Measurements from ENCODE around the gene GNB1L. TPM values are rescaled to one million over a fixed set of nuclear protein-coding genes. Genes with fewer than 3 reads are reported as not detected.

Gene GNB1L
- total RNA-seq, 5 donors from 2014 or later (not counting 1 experiment from before 2014, with no cell fraction given) = 4.8 to 13.7 (median 12.9) TPM

- POLR2A ChIA-PET = no interaction called here
- DNase-seq = peak in 2 of 35 experiments; percentile 4 to 19
- Mint-ChIP-seq H3K27me3 (no peaks in the 10 kb centered on the region), H3K36me3 (peaks cover 7% of the 10 kb centered on the region), H3K27ac (no peak overlapping the region), H3K9me3 (no peaks in the 10 kb centered on the region), H3K4me3 (no peak overlapping the region), H3K4me1 (peaks cover 0 to 6% (median 4%) of the 10 kb centered on the region in 3 donors)
- Histone ChIP-seq H3K27me3 (replicated peaks in 1 of 2; ENCODE audit: control insufficient read depth in 2 of 2, extremely low read depth in 1 of 2, insufficient read depth in 2 of 2, low read length in 1 of 2) (no peaks in the 10 kb centered on the region), H3K36me3 (ENCODE audit: control insufficient read depth in 2 of 2, extremely low read depth in 1 of 2, insufficient read depth in 1 of 2, low read length in 1 of 2) (peaks cover 0 to 3% of the 10 kb centered on the region in 2 donors), H3K4me3 (ENCODE audit: control insufficient read depth in 1 of 2, extremely low read depth in 1 of 2, low read length in 1 of 2) (no peak overlapping the region), H3K4me1 (ENCODE audit: control insufficient read depth in 1 of 2, extremely low read depth in 1 of 2, insufficient read depth in 2 of 2, low read length in 2 of 2) (no peaks in the 10 kb centered on the region), H3K27ac (ENCODE audit: low read length) (no peak overlapping the region), H3K9me3 (no peaks in the 10 kb centered on the region)
- no peak for ATAC-seq (replicated peaks in 1 of 4)
- WGBS (ENCODE audit: insufficient coverage) = 97% methylated on average over 12 of the region's 18 CpGs
- CTCF ChIA-PET = no interaction called here
Measured at GRCh38 chr22:19820880-19821522, 33.7 kb downstream of the GNB1L start.

- Histone ChIP-seq H3K27me3 (replicated peaks in 1 of 2; ENCODE audit: control insufficient read depth in 2 of 2, extremely low read depth in 1 of 2, insufficient read depth in 2 of 2, low read length in 1 of 2) (no peaks in the 10 kb centered on the region), H3K4me1 (ENCODE audit: control insufficient read depth in 1 of 2, extremely low read depth in 1 of 2, insufficient read depth in 2 of 2, low read length in 2 of 2) (no peaks in the 10 kb centered on the region), H3K4me3 (ENCODE audit: control insufficient read depth in 1 of 2, extremely low read depth in 1 of 2, low read length in 1 of 2) (no peak overlapping the region), H3K9me3 (no peaks in the 10 kb centered on the region), H3K27ac (ENCODE audit: low read length) (no peak overlapping the region), H3K36me3 (ENCODE audit: control insufficient read depth in 2 of 2, extremely low read depth in 1 of 2, insufficient read depth in 1 of 2, low read length in 1 of 2) (peaks cover 0 to 3% of the 10 kb centered on the region in 2 donors)
- ATAC-seq (replicated peaks in 1 of 4) (no peak), DNase-seq (peak in 2 of 35 experiments; percentile 7 to 19)
- Mint-ChIP-seq H3K4me1 (peaks cover 0 to 6% (median 4%) of the 10 kb centered on the region in 3 donors), H3K27ac (no peak overlapping the region), H3K9me3 (no peaks in the 10 kb centered on the region), H3K27me3 (no peaks in the 10 kb centered on the region), H3K36me3 (peaks cover 8% of the 10 kb centered on the region), H3K4me3 (no peak overlapping the region)
- ChIA-PET CTCF (no interaction called here), POLR2A (no interaction called here)
- WGBS (ENCODE audit: insufficient coverage) = 96% methylated on average over 18 of the region's 21 CpGs
Measured at GRCh38 chr22:19819911-19820879, 34.5 kb downstream of the GNB1L start.

DNA sequence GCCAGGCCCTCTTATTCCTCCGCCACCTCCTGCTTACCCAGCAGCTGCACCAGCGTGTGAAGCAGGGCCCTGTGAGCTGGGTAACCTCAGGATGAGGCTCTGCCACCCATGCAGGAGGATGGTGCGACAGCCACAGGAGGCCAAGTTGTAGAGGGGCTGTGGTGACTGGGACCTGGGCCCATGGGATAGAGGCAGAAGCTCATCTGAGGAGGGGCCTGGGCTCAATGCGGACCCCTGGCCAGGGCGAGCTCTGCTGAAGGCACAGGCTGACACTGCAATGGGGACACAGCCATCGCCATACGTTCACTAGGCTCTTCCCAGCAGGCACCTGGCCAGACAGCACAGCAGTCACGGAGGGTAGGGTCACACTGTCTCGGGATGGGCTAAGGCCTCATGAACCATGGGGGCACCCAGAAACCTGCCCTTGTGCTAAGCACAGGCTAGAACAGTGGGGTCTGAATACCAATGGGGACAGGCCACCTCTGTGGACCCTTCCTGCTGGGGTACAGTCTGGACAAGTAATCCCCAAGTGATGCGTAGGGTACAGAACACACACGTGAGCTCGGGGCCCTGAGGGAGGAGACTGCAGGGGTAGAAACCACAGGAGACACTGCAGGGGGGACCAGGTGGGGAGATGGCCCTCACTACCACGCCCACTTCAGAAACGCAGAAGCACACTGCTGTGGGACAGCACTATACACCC lies 35.3 kb downstream of the GNB1L start:
- Mint-ChIP-seq H3K27ac (no peak overlapping the region), H3K27me3 (no peaks in the 10 kb centered on the region), H3K4me3 (no peak overlapping the region), H3K4me1 (peaks cover 0 to 6% (median 4%) of the 10 kb centered on the region in 3 donors), H3K36me3 (peaks cover 16% of the 10 kb centered on the region), H3K9me3 (no peaks in the 10 kb centered on the region)
- H3K27me3 ChIP-seq (replicated peaks in 1 of 2; ENCODE audit: control insufficient read depth in 2 of 2, extremely low read depth in 1 of 2, insufficient read depth in 2 of 2, low read length in 1 of 2) = no peaks in the 10 kb centered on the region
- H3K36me3 ChIP-seq (ENCODE audit: control insufficient read depth in 2 of 2, extremely low read depth in 1 of 2, insufficient read depth in 1 of 2, low read length in 1 of 2) = peaks cover 3 to 4% of the 10 kb centered on the region in 2 donors
- ChIA-PET POLR2A (no interaction called here), CTCF (no interaction called here)
- DNase-seq (peak in 2 of 35 experiments; percentile 12 to 17), ATAC-seq (replicated peaks in 1 of 4) (no peak)
- H3K27ac ChIP-seq (ENCODE audit: low read length) = no peak overlapping the region
- 92% methylated on average over 12 of the region's 14 CpGs for WGBS (ENCODE audit: insufficient coverage)
- no peaks in the 10 kb centered on the region for H3K4me1 ChIP-seq (ENCODE audit: control insufficient read depth in 1 of 2, extremely low read depth in 1 of 2, insufficient read depth in 2 of 2, low read length in 2 of 2)
- H3K9me3 ChIP-seq = no peaks in the 10 kb centered on the region
- no peak overlapping the region for H3K4me3 ChIP-seq (ENCODE audit: control insufficient read depth in 1 of 2, extremely low read depth in 1 of 2, low read length in 1 of 2)

- Mint-ChIP-seq H3K36me3 (peaks cover 21% of the 10 kb centered on the region), H3K9me3 (no peaks in the 10 kb centered on the region), H3K4me3 (no peak overlapping the region), H3K4me1 (peaks cover 0 to 6% (median 2%) of the 10 kb centered on the region in 3 donors), H3K27ac (no peak overlapping the region), H3K27me3 (no peaks in the 10 kb centered on the region)
- CTCF ChIA-PET = no interaction called here
- H3K9me3 ChIP-seq = no peaks in the 10 kb centered on the region
- no peak for ATAC-seq (replicated peaks in 1 of 4)
- no peak overlapping the region for H3K4me3 ChIP-seq (ENCODE audit: control insufficient read depth in 1 of 2, extremely low read depth in 1 of 2, low read length in 1 of 2)
- H3K4me1 ChIP-seq (ENCODE audit: control insufficient read depth in 1 of 2, extremely low read depth in 1 of 2, insufficient read depth in 2 of 2, low read length in 2 of 2) = no peaks in the 10 kb centered on the region
- H3K36me3 ChIP-seq (ENCODE audit: control insufficient read depth in 2 of 2, extremely low read depth in 1 of 2, insufficient read depth in 1 of 2, low read length in 1 of 2) = peaks cover 3 to 5% of the 10 kb centered on the region in 2 donors
- POLR2A ChIA-PET = no interaction called here
- H3K27ac ChIP-seq (ENCODE audit: low read length) = no peak overlapping the region
- WGBS (ENCODE audit: insufficient coverage) = 93% methylated on average over 13 of the region's 17 CpGs
- no peaks in the 10 kb centered on the region for H3K27me3 ChIP-seq (replicated peaks in 1 of 2; ENCODE audit: control insufficient read depth in 2 of 2, extremely low read depth in 1 of 2, insufficient read depth in 2 of 2, low read length in 1 of 2)
- DNase-seq = peak in 1 of 35 experiments; percentile 21
Measured at GRCh38 chr22:19818324-19819207, 36.1 kb downstream of the GNB1L start.

DNA sequence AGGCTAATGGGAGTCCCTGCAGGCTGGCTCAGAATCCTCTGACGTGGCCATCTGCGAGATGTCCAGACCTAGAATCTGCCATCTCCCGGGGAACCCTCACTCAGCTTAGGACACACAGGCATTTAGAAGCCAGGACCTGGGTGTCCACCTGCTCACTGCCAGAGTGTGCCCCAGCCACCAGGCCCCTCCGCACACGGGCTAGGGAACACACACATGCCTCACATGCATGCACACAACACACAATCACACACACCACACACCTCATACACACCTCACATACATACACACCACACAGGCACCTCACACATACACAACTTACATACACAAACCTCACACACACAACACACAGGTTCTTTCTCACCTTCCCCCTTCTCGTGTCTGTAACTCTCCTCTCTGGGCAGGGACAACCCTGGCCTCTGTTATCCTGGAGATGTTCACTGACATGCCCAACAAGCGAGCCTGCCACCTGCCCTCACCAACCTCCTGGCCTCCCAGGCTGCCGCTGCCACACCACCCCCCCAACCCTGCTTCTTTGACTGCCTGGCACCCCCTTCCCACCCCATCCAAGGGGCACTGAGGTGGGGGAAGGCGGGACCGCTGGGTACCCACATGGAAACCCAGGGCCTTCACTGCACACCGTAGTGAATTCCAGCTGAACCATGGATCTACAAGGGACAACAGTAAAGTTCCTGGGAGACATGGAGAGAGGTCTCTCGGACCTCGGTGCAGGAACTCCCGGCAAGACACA lies 38.1 kb downstream of the GNB1L start:
- no peak overlapping the region for H3K4me3 Mint-ChIP-seq
- POLR2A ChIA-PET = no interaction called here
- 93% methylated on average over 12 of the region's 14 CpGs for whole genome bisulfite sequencing (ENCODE audit: insufficient coverage)
- no peaks in the 10 kb centered on the region for H3K27me3 Mint-ChIP-seq
- no peaks in the 10 kb centered on the region for H3K9me3 Mint-ChIP-seq
- H3K27ac Mint-ChIP-seq = no peak overlapping the region
- H3K36me3 Mint-ChIP-seq = peaks cover 30% of the 10 kb centered on the region
- no peaks in the 10 kb centered on the region for H3K9me3 ChIP-seq
- ATAC-seq (replicated peaks in 1 of 4) (no peak), DNase-seq (no peak)
- no peaks in the 10 kb centered on the region for H3K4me1 ChIP-seq (ENCODE audit: control insufficient read depth in 1 of 2, extremely low read depth in 1 of 2, insufficient read depth in 2 of 2, low read length in 2 of 2)
- H3K4me1 Mint-ChIP-seq = peaks cover 0 to 6% (median 0%) of the 10 kb centered on the region in 3 donors
- H3K36me3 ChIP-seq (ENCODE audit: control insufficient read depth in 2 of 2, extremely low read depth in 1 of 2, insufficient read depth in 1 of 2, low read length in 1 of 2) = peaks cover 3 to 9% of the 10 kb centered on the region in 2 donors
- H3K4me3 ChIP-seq (ENCODE audit: control insufficient read depth in 1 of 2, extremely low read depth in 1 of 2, low read length in 1 of 2) = no peak overlapping the region
- CTCF ChIA-PET = no interaction called here
- H3K27me3 ChIP-seq (replicated peaks in 1 of 2; ENCODE audit: control insufficient read depth in 2 of 2, extremely low read depth in 1 of 2, insufficient read depth in 2 of 2, low read length in 1 of 2) = no peaks in the 10 kb centered on the region
- no peak overlapping the region for H3K27ac ChIP-seq (ENCODE audit: low read length)

Measured in T-cell (primary cell).